ENCODE results near the gene CACNA1I.

The CACNA1I gene

GRCh38 chr22:39693943-39694500 is 123.5 kb downstream of the CACNA1I start:
- no peak for DNase-seq (ENCODE audit: low read depth in 3 of 3)

- DNase-seq (ENCODE audit: low read depth in 3 of 3), result no peak
Observed at GRCh38 chr22:39697790-39698430, 127.4 kb downstream of the CACNA1I start.

GRCh38 chr22:39699631-39700360 is 129.2 kb downstream of the CACNA1I start:
- no peak for DNase-seq (ENCODE audit: low read depth in 3 of 3)

GRCh38 chr22:39700565-39700964 is 130.0 kb downstream of the CACNA1I start:
- no peak for DNase-seq (ENCODE audit: low read depth in 3 of 3)

GRCh38 chr22:39703091-39703490 is 132.5 kb downstream of the CACNA1I start:
- no peak for DNase-seq (ENCODE audit: low read depth in 3 of 3)

- no peak for DNase-seq (ENCODE audit: low read depth in 3 of 3)
Observed at GRCh38 chr22:39703928-39704639, 133.5 kb downstream of the CACNA1I start.

GRCh38 chr22:39705386-39705785 is 134.8 kb downstream of the CACNA1I start:
- DNase-seq (ENCODE audit: low read depth in 3 of 3), result no peak

GRCh38 chr22:39706376-39707140 is 136.0 kb downstream of the CACNA1I start:
- no peak for DNase-seq (ENCODE audit: low read depth in 3 of 3)

GRCh38 chr22:39707351-39707750 is 136.8 kb downstream of the CACNA1I start:
- no peak for DNase-seq (ENCODE audit: low read depth in 3 of 3)

GRCh38 chr22:39707816-39708215 is 137.3 kb downstream of the CACNA1I start:
- no peak for DNase-seq (ENCODE audit: low read depth in 3 of 3)

GRCh38 chr22:39710380-39711150 is 140.0 kb downstream of the CACNA1I start:
- DNase-seq (ENCODE audit: low read depth in 3 of 3), result no peak

GRCh38 chr22:39712081-39712480 is 141.5 kb downstream of the CACNA1I start:
- no peak for DNase-seq (ENCODE audit: low read depth in 3 of 3)

GRCh38 chr22:39712751-39713525 is 142.4 kb downstream of the CACNA1I start:
- DNase-seq (ENCODE audit: low read depth in 3 of 3), result no peak

GRCh38 chr22:39713799-39714290 is 143.3 kb downstream of the CACNA1I start:
- DNase-seq (ENCODE audit: low read depth in 3 of 3), result no peak

GRCh38 chr22:39714321-39714720 is 143.8 kb downstream of the CACNA1I start:
- DNase-seq (ENCODE audit: low read depth in 3 of 3), result no peak

- DNase-seq (ENCODE audit: low read depth in 3 of 3), result no peak
Observed at GRCh38 chr22:39715778-39716495, 145.4 kb downstream of the CACNA1I start.

- no peak for DNase-seq (ENCODE audit: low read depth in 3 of 3)
Observed at GRCh38 chr22:39716534-39716933, 146.0 kb downstream of the CACNA1I start.

GRCh38 chr22:39717099-39717498 is 146.5 kb downstream of the CACNA1I start:
- DNase-seq (ENCODE audit: low read depth in 3 of 3), result no peak

- DNase-seq (ENCODE audit: low read depth in 3 of 3), result no peak
Observed at GRCh38 chr22:39718206-39718605, 147.7 kb downstream of the CACNA1I start.

Data from stimulated activated CD4-positive, alpha-beta T cell treated with anti-CD3 and anti-CD28 coated beads, TNF-alpha, amount 100 ng/mL, for 24 hours (primary cell).